KMS-11 (cell line): ENCODE measurements around the gene PLCG2.
"Not testable (repeated sequence)": the region's sequence is repeated elsewhere in the genome, so short reads cannot be mapped to it uniquely, and the experiment has no call there.

Experiments used
- H2AFZ ChIP-seq: fragments of 200-600 bp; sonication (generic); 2 replicates; pipeline ENCODE4 v1.6.1; 2016; ENCODE audit warnings: antibody characterized with exemption, mixed run types, low read depth
- H3K27ac ChIP-seq: fragments of 200-600 bp; sonication (generic); 2 replicates; pipeline ENCODE4 v1.6.1; 2016; ENCODE audit warnings: mild to moderate bottlenecking, mixed run types
- H3K27me3 ChIP-seq: fragments of 200-600 bp; sonication (generic); 2 replicates; pipeline ENCODE4 v1.6.1; 2017; ENCODE audit warnings: mild to moderate bottlenecking, low read depth, mixed run types, moderate library complexity; ENCODE audit not compliant: insufficient read depth
- H3K36me3 ChIP-seq: fragments of 200-600 bp; sonication (generic); 2 replicates; pipeline ENCODE4 v1.6.1; 2017; ENCODE audit warnings: mild to moderate bottlenecking, mixed run types; ENCODE audit not compliant: insufficient read depth
- H3K4me1 ChIP-seq: fragments of 200-600 bp; sonication (generic); 2 replicates; pipeline ENCODE4 v1.6.1; 2016; ENCODE audit warnings: mild to moderate bottlenecking, low read depth, mixed run types; ENCODE audit not compliant: poor library complexity, severe bottlenecking
- H3K4me2 ChIP-seq: fragments of 200-600 bp; sonication (generic); 2 replicates; pipeline ENCODE4 v1.7.0; 2016; ENCODE audit warnings: mild to moderate bottlenecking, mixed run types
- H3K4me3 ChIP-seq: fragments of 200-600 bp; sonication (generic); IDR thresholded peaks from 2 replicates; pipeline ENCODE4 v1.6.1; 2017; ENCODE audit warnings: low read depth, low read length, mixed read lengths; ENCODE audit not compliant: insufficient read depth
- H3K79me2 ChIP-seq: fragments of 200-600 bp; sonication (generic); 2 replicates; pipeline ENCODE4 v1.6.1; 2016; ENCODE audit warnings: low read depth, mixed run types; ENCODE audit not compliant: insufficient read depth
- H3K9ac ChIP-seq: fragments of 200-600 bp; sonication (generic); 2 replicates; pipeline ENCODE4 v1.6.1; 2016; ENCODE audit warnings: mild to moderate bottlenecking, mixed run types
- H4K20me1 ChIP-seq: fragments of 200-600 bp; sonication (generic); 2 replicates; pipeline ENCODE4 v1.6.1; 2016; ENCODE audit warnings: mild to moderate bottlenecking, mixed run types; ENCODE audit not compliant: insufficient read depth
- CTCF ChIP-seq: fragments of 200-600 bp; sonication (generic); conservative IDR thresholded peaks from 2 replicates; pipeline ENCODE4 v1.6.1; 2017; ENCODE audit warnings: low read depth, mild to moderate bottlenecking, antibody characterized with exemption, low read length, moderate library complexity, mixed read lengths

Gene PLCG2

GRCh38 chr16:81929841-81930240 is 150.8 kb downstream of the PLCG2 start:
- H3K36me3 ChIP-seq = no peaks in the 10 kb centered on the region

GRCh38 chr16:81931927-81932326 is 152.8 kb downstream of the PLCG2 start:
- Histone ChIP-seq H3K4me2 (no peak overlapping the region), H3K27me3 (no peaks in the 10 kb centered on the region), H3K9ac (no peak overlapping the region), H3K4me3 (no peak overlapping the region), H3K4me1 (no peaks in the 10 kb centered on the region), H3K79me2 (no peaks in the 10 kb centered on the region), H2AFZ (no peak overlapping the region), H3K27ac (no peak overlapping the region), H4K20me1 (no peaks in the 10 kb centered on the region), H3K36me3 (no peaks in the 10 kb centered on the region)
- no peak for TF ChIP-seq CTCF

More at GRCh38 chr16:81929841-81930240, 150.8 kb downstream of the PLCG2 start:
- Histone ChIP-seq H3K27ac (no peak overlapping the region), H3K4me1 (no peaks in the 10 kb centered on the region), H3K4me3 (no peak overlapping the region), H3K9ac (no peak overlapping the region), H3K27me3 (no peaks in the 10 kb centered on the region), H4K20me1 (no peaks in the 10 kb centered on the region), H2AFZ (no peak overlapping the region), H3K4me2 (no peak overlapping the region), H3K79me2 (no peaks in the 10 kb centered on the region)
- no peak for TF ChIP-seq CTCF

- H3K79me2 ChIP-seq = no peaks in the 10 kb centered on the region
- no peak overlapping the region for H3K4me3 ChIP-seq
- H2AFZ ChIP-seq = no peak overlapping the region
- H3K27ac ChIP-seq = no peak overlapping the region
- H3K4me2 ChIP-seq = no peak overlapping the region
- no peaks in the 10 kb centered on the region for H3K4me1 ChIP-seq
- TF ChIP-seq CTCF = no peak
- no peaks in the 10 kb centered on the region for H3K36me3 ChIP-seq
- H3K27me3 ChIP-seq = no peaks in the 10 kb centered on the region
- no peaks in the 10 kb centered on the region for H4K20me1 ChIP-seq
- no peak overlapping the region for H3K9ac ChIP-seq
Measured at GRCh38 chr16:81932668-81933067, 153.6 kb downstream of the PLCG2 start.

GRCh38 chr16:81933361-81933760 is 154.3 kb downstream of the PLCG2 start:
- Histone ChIP-seq H2AFZ (no peak overlapping the region), H3K27me3 (no peaks in the 10 kb centered on the region), H3K36me3 (no peaks in the 10 kb centered on the region), H3K79me2 (no peaks in the 10 kb centered on the region), H4K20me1 (no peaks in the 10 kb centered on the region), H3K9ac (no peak overlapping the region), H3K4me3 (no peak overlapping the region), H3K4me1 (no peaks in the 10 kb centered on the region), H3K27ac (no peak overlapping the region), H3K4me2 (no peak overlapping the region)
- TF ChIP-seq CTCF = no peak

- not testable (repeated sequence) for H3K27me3 ChIP-seq, H3K9ac ChIP-seq, H3K4me3 ChIP-seq, H4K20me1 ChIP-seq, H3K79me2 ChIP-seq, H3K27ac ChIP-seq, H3K4me2 ChIP-seq, H3K36me3 ChIP-seq, H2AFZ ChIP-seq, H3K4me1 ChIP-seq
Measured at GRCh38 chr16:81934711-81935110, 155.6 kb downstream of the PLCG2 start.
